K562 treated with DMSO at 1 percent for 4 hours (cell line): ENCODE results near the gene CDCP2. TPM values are rescaled to one million over a fixed set of nuclear protein-coding genes. Genes with fewer than 3 reads are reported as not detected.

Experiments
- total RNA-seq: library from RNA; unstranded; fragments of 300-600 nt; gene quantifications from 2 replicates; pipeline ENCODE4 v1.2.3, GENCODE V29; 2022; ENCODE audit not compliant: insufficient read depth

Gene CDCP2
- total RNA-seq = not detected in 2 replicates

DNA sequence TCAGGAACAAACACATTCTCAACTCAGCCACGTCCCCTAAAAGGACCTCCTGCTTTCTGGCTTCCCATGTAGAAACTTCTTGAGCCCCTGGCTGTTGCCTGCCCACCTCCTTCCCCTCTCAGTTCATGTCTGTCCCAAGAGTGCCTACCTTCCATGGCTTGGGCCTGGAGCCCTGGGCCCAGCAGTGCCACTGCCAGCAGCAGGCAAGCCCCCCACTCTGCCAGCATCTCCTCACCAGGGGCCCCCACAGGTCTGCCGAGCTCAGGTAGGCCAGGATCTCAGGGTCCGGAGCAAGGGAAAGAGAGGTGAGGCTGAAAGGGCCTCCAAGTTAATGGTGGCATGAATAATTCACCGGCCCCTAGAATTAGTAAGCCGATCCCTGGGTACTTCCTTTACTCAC is at the start of gene CDCP2:
CDCP2 (minus strand) TSS at position 305 of the 400 bp plus-strand sequence; CDS start at position 227, 78 bp downstream.

DNA sequence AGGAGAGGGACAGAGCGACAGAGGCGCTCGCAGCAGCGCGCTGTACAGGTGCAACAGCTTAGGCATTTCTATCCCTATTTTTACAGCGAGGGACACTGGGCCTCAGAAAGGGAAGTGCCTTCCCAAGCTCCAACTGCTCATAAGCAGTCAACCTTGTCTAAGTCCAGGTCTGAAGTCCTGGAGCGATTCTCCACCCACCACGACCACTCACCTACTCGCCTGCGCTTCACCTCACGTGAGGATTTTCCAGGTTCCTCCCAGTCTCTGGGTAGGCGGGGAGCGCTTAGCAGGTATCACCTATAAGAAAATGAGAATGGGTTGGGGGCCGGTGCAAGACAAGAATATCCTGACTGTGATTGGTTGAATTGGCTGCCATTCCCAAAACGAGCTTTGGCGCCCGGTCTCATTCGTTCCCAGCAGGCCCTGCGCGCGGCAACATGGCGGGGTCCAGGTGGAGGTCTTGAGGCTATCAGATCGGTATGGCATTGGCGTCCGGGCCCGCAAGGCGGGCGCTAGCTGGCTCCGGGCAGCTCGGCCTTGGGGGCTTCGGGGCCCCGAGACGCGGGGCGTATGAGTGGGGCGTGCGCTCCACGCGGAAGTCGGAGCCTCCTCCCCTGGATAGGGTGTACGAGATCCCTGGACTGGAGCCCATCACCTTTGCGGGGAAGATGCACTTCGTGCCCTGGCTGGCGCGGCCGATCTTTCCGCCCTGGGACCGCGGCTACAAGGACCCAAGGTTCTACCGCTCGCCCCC is 47.1 kb upstream of the CDCP2 start, which contains the start of the genes CYB5RL and MRPL37:
CYB5RL (minus strand) TSS at position 266 of the 754 bp plus-strand sequence. CDS start 4,414 bp downstream, outside the sequence.
MRPL37 (plus strand) TSS at position 403 of the 754 bp plus-strand sequence; CDS start at position 480, 77 bp downstream.

Other genes with a start within 250 kb of the CDCP2 start
- 45.0 and 48.8 TPM in 2 replicates for gene IFT25, start 207.3 kb downstream of the CDCP2 start, total RNA-seq
- 23.8 and 30.4 TPM in 2 replicates for gene LRRC42, start 206.7 kb downstream of the CDCP2 start, total RNA-seq
- gene LDLRAD1, start 134.8 kb downstream of the CDCP2 start, total RNA-seq = not detected in 2 replicates
- gene TMEM59, start 99.8 kb downstream of the CDCP2 start, total RNA-seq = 134 and 160 TPM in 2 replicates
- 4.4 and 5.5 TPM in 2 replicates for gene TCEANC2, start 99.4 kb downstream of the CDCP2 start, total RNA-seq
- gene CYB5RL, start 47.0 kb upstream of the CDCP2 start, total RNA-seq = 6.2 and 7.7 TPM in 2 replicates
- gene MRPL37, start 47.2 kb upstream of the CDCP2 start, total RNA-seq = 168 and 188 TPM in 2 replicates